ENCODE measurements around the gene HLA-DRB1.
"Not testable (repeated sequence)": the region's sequence is repeated elsewhere in the genome, so short reads cannot be mapped to it uniquely, and the experiment has no call there.

HLA-DRB1 gene

DNA sequence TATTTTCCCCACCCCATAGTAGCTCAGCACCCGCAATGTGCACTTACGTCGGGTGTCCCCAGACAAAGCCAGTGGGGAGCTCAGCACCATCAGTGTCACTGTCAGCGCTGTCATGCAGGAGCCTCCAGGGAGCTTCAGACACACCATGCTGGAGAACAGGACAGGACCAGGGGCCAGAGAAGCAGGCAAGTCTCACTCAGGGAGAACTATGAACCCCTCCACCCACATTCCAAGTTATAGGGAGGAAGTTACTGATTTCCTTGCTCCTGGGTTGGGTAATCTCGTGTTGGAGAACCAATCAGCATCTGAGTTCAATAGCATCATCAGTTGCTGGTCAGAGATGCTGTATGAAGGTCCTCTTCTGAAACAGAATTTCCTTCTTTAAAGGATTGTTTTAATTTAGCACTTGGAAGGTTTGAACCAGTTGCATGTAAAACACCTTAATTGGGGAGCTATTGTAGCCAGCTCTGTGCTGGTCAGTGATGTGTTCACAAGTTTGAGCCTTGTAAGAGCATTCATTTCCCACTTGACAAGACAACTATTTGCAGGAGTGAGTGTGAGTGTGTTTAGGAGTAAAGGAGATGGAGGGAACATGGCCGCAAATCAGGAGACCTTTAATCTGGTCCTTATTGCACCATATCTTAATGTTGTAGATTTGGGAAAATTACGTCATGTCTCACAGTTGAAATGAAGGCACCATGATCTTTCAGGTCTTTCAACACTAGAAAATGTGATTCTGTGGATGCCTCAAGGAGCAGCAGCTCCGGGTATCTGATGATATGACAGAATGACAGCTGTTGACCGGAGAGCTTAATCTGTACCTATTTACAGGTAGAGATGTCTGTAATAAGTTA, at the start of gene HLA-DRB1:
HLA-DRB1 (minus strand) TSS at position 253 of the 854 bp plus-strand sequence; CDS start at position 147, 106 bp downstream.
- DNase-seq (ENCODE audit: low spot score) = no peak

DNA sequence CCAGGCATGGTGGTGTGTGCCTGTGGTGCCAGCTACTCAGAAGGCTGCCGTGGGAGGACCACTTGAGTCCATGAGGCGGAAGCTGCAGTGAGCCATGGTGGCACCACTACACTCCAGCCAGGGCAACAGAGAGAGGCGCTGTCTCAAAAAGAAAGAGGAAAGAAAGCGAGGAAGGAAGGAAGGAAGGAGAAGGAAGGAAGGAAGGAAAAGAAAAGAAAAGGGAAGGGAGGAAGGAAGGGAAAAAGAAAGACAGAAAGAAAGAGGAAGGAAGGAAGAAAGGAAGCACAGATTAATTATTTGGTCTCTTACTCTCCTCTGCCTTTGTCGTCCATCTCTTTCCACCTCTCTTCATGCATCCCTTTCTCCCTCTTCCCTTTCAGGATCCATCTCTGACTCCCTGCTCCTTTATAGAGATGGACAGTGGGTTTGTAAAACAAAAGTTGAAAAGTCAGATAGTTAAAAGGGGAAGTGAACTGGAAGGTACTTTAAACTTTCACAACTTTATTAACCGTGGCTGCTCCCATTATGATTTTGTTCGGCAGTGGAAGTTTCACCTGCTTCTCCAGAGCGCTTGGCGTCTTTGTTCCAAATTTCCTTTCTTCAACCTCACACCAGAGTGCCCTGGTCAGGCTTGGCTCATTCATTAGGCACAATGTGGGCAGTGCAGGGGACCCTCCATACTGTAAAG, 49.0 kb upstream of the HLA-DRB1 start:
- no peak for DNase-seq (ENCODE audit: low spot score)

DNA sequence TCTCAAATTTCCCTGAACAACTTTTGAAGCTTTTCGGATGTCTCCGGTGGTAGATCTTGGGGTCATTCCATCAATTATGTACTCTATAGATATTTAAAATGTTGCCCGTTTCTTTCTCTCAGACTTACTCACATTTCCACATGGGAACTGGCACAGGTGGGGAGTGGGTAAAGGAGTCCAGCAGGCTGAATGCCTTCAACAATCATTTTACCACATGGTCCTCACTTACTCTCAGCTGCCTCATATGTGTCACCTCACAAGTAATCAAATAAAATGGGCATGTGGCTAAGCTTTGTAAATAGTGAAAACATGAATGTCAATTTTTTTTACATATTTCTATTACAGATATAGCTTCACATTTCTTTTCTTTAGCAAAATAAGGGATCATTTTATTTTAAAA, 48.2 kb upstream of the HLA-DRB1 start:
- DNase-seq (ENCODE audit: low spot score) = no peak

- DNase-seq (ENCODE audit: low spot score) = no peak
Measured at GRCh38 chr6:32637219-32637880, 47.7 kb upstream of the HLA-DRB1 start, which contains the start of gene HLA-DQA1. Gene HLA-DQA1, plus strand, starts transcription at chr6:32637406. Its CDS starts 53 bp downstream, at chr6:32637459.

DNA sequence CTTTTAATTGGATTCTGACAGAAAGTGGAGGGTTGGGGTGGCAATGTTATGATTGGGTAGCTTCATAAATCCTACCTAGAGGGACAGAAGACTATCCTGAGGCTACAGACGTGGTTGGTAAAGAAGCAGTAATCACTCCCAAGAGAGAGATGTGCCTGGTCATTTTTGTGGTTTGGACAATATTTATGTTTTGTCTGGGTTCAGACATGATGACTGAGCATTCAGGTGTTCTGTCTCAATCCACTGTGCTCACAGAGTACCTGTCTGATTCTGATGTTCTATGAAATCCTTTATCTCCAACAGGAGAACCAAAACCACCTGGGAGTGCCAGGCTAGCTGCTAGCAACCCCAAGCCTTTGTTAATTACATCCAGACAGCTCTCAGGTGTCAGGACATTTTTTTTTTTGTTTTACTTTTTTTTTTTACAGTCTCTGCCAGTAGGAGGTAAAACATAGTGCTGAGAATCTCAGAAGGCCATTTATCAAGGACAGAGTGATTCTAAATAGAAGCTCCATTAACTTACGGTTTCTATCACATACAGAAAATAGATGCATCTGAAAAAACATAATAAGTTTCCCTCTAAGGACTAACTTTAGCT, 46.0 kb upstream of the HLA-DRB1 start:
- DNase-seq (ENCODE audit: low spot score) = no peak

DNA sequence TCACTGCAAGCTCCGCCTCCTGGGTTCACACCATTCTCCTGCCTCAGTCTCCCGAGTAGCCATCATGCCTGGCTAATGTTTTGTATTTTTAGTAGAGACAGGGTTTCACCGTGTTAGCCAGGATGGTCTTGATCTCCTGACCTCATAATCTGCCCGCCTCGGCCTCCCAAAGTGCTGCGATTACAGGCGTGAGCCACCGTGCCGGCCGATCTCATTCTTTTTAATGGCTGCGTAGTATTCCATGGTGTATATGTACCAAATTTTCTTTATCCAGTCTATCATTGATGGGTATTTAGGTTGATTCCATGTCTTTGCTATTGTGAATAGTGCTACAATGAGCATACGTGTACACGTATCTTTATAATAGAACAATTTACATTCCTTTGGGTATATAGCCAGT, 40.1 kb upstream of the HLA-DRB1 start:
- DNase-seq (ENCODE audit: low spot score) = not testable (repeated sequence)

- no peak for DNase-seq (ENCODE audit: low spot score)
Measured at GRCh38 chr6:32627831-32628230, 38.2 kb upstream of the HLA-DRB1 start.

GRCh38 chr6:32627249-32627648, 37.6 kb upstream of the HLA-DRB1 start:
- no peak for DNase-seq (ENCODE audit: low spot score)

DNA sequence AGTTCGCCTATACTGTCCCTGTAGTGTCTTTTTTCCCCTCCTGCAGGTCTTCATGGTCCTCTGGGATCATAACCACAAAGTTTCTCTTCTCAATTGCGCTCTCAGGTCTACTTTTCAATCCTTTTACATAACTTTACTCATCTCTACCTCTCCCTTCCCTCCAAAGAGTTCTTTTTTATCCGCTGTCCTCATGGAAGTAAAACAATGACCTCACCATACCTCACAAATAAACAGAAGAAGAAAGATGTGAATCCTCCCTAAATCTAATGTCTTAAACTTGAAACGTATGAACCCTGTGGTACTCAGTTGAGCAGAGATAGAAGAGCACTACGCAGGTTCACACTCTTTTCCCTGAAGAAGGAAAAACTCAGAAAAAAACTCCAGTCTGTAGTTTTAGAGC, 35.5 kb upstream of the HLA-DRB1 start:
- no peak for DNase-seq (ENCODE audit: low spot score)

DNA sequence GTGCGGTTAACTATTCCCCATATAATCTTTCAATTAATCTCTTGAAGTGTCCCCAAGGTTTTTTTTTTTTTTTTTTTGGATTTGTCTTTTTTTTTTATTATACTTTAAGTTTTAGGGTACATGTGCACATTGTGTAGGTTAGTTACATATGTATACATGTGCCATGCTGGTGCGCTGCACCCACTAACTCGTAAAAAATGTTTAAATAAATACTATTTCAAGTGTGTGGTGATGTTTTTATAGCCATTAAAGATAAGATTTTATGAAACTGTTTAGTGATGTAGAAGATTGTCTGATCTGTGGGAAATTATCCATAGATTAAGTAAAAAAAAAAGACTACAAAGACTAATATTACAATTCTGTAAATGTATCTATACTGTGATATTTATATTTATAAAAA, 34.9 kb upstream of the HLA-DRB1 start:
- DNase-seq (ENCODE audit: low spot score) = no peak

GRCh38 chr6:32623693-32624092, 34.0 kb upstream of the HLA-DRB1 start:
- no peak for DNase-seq (ENCODE audit: low spot score)

DNA sequence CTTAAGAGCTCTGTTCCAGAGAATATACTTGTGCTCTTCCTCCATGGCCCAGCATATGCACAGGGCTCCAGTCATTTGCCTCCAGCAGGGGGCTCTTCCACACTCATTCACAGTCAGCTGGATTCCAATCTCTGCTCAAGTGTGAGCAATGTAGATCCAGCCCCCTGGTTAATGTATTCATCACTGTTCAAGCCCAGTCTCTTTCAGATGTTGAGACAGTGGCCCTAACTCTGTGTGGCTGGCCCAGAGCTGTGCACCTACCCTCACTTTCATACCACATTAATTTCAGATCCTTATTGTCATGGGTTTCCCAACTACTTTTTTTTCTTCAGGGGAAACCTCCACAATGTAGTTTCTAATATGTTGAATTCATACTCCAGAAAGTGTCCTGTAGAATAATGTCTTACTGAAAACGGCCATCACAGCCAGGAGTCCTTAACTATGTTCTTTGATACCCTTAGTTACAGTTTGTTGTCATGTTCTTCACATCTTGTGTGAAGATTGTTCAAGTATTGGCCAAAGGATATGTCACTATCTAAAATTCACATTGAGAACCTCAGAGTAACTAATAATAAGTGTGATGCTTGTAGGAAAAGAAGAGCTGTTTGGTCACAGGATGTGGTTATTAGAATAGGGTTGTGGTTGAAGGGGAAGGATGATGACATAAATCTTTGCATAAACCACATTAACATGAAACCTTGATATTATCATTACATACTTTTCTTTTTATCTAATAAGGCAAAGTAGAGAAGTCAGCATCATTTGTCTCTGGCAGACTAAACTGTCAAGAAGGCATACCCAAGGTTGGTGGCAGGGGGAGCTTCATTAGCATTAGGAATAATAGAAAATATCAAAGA, 33.1 kb upstream of the HLA-DRB1 start:
- DNase-seq (ENCODE audit: low spot score) = no peak

DNA sequence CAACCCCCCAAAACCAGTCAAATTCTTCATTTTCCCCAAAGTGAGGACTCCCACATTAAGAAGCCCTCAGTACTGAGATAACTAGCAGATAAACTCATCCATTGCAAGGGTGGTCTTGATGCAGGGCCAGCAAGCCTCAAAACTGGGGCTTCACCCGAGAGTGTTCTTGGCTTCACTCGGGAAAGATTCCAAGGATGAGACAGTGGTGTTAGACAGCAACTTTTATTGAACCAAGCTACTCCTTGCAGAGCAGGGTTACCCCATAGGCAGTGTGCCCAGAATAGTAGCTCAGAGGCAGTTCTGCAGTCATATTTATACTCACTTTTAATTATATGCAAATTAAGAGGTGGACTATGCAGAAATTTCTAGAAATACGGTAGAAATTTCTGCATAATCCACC, 31.7 kb upstream of the HLA-DRB1 start:
- no peak for DNase-seq (ENCODE audit: low spot score)

GRCh38 chr6:32617751-32618150, 28.1 kb upstream of the HLA-DRB1 start:
- DNase-seq (ENCODE audit: low spot score) = no peak

- DNase-seq (ENCODE audit: low spot score) = no peak
Measured at GRCh38 chr6:32615885-32616532, 26.4 kb upstream of the HLA-DRB1 start.

GRCh38 chr6:32614366-32615081, 24.9 kb upstream of the HLA-DRB1 start:
- no peak for DNase-seq (ENCODE audit: low spot score)

DNA sequence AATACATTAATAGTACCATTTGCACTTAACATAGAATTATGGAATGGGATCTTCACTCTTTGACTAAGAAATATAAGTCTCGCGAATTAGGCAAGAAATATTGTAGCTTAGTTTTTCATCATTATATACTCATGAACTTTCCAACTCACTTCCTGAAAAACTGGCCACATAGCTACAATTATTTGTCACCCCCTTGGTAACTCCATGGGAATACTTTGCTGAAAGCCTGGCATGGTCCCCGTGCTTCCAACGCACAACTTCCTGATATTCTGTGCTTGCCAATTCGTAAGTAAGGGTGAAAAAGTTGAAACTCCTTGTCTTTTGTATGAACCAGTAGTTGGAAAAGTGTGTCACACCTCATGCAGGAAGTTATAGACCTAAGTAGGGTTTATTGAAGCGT, 23.8 kb upstream of the HLA-DRB1 start:
- no peak for DNase-seq (ENCODE audit: low spot score)

DNA sequence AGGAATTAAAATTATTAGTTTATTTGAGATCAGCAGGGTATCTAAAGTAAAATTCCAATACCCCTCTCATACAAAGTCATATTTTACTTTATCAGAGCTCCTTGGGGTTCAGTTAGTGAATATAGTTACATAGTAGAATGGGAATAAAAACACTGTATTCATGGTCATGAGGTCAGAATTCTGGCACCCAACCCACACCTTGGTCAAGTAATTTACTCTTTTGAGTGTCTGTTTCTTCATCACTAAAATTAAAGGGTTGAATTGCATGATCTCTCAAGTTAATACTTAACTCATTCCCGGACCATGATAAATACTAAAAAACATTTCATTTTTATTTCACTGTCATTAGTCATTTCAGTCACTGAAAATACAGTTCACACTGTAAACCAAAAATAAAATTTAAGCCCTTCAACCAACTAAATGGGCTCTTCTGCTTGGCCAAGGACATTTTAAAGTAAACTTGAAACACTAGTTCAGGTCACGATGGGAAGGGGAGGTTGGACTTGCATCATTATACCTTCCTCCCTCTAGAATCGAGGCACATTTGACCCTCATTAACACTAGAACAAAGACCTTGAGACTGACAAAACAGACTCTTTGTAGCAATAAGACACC, 21.1 kb upstream of the HLA-DRB1 start:
- no peak for DNase-seq (ENCODE audit: low spot score)

DNA sequence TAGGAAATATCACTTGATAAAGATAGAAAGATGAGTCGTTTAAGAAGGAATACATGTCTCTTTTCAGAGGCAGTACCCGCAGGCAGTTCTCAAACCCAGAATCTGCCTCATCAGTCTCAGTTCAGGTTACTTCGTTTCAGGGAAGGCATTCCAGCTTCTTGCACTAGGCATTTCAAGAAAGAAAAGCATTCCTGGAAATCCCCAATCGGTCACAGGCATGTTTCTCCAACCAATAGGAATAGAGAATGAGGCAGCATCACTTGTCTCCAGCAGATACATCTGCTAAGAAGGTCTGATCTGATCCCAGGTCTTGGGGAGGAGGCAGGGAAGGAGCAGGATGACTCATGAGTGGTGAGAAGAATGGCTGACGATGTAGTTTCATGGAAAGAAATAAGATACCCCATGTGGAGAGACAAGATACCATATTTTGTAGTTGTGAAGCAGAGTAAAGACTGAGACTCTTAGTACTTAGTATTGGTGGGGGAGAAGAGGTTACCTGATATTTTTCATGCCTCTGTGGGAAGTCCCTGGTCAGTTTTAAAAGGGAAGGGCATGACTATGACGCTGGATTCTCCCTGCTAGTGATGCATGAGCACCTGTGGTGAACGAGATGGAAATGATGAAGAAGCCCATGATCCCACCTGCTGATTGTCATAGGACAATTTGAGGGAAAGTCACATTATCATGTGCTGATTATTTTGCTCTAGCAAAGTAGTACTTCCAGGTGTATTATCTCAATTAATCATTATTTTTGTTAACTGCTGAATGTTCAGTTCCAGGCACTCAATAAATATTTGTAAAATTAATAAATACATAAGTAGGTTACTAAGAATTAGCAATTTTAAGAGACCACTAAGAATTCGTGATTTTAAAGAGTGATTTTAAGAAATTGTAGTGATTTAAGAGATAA, 20.3 kb upstream of the HLA-DRB1 start:
- peak; percentile 86 for DNase-seq (ENCODE audit: low spot score)

Measured in LoVo (cell line).